Endothelial cell of umbilical vein (primary cell): Measurements from ENCODE around the gene UNKL. TPM values are rescaled to one million over a fixed set of nuclear protein-coding genes. Genes with fewer than 3 reads are reported as not detected.
A peak's percentile ranks its signal among the peaks of the same experiment; 100 is the strongest.

Source experiments
- Bru-seq: library from RNA; stranded (reverse); fragments of 400-500 nt; gene quantifications from one replicate; lab custom pipeline; 2021; lab: Mats Ljungman, UMichigan
- BruChase-seq, 2 experiments: library from RNA; stranded (reverse); fragments of 400-500 nt; gene quantifications; one replicate each; lab custom pipeline; 2021; lab: Mats Ljungman, UMichigan
- BruUV-seq: library from RNA; stranded (reverse); fragments of 400-500 nt; replicated peaks from 2 replicates; lab custom pipeline; 2021; lab: Mats Ljungman, UMichigan
- CTCF ChIA-PET: fragments of 300-600, 350-600 bp; sonication (Branson Sonifier 250); formaldehyde crosslinking; loops from one replicate; lab custom pipeline; 2021; ENCODE audit warnings: antibody characterized with exemption, inconsistent platforms; lab: Charles Lee
- POLR2A ChIA-PET: fragments of 300-600, 350-600 bp; sonication (Branson Sonifier 250); formaldehyde crosslinking; loops from one replicate; lab custom pipeline; 2021; ENCODE audit warnings: antibody characterized with exemption, inconsistent platforms; lab: Charles Lee
- DNase-seq: peaks from one replicate; pipeline ENCODE4 v3.0.0-alpha.2; 2011; ENCODE audit warnings: low read depth, low spot score
- FAIRE-seq: peaks from 2 replicates; lab custom pipeline; 2011; peaks lifted over from hg19 to GRCh38; lab: Jason Lieb, UNC
- H2AFZ ChIP-seq: 2 replicates; pipeline ENCODE4 v1.6.0; 2012; ENCODE audit warnings: low read depth, low read length, control low read depth, inconsistent platforms
- H3K27ac ChIP-seq: 2 replicates; pipeline ENCODE4 v1.5.1; 2011; ENCODE audit warnings: low read depth, mild to moderate bottlenecking, control low read depth, low read length, moderate library complexity; ENCODE audit not compliant: insufficient read depth
- H3K27me3 ChIP-seq, 2 experiments: 2 replicates each; pipeline versions ENCODE4 v1.6.0 to v1.6.1; 2011; ENCODE audit warnings: low read length in 2 of 2, mixed read lengths in 1 of 2; ENCODE audit not compliant: control insufficient read depth in 2 of 2, insufficient read depth in 2 of 2
- H3K36me3 ChIP-seq, 2 experiments: 2 replicates in 1 of 2; 3 replicates in 1 of 2; pipeline ENCODE4 v1.5.1; 2011; ENCODE audit warnings: low read length in 2 of 2, mild to moderate bottlenecking in 1 of 2, moderate library complexity in 1 of 2; ENCODE audit not compliant: control insufficient read depth in 2 of 2, insufficient read depth in 2 of 2; ENCODE audit errors: extremely low read depth in 1 of 2
- H3K4me1 ChIP-seq: 3 replicates; pipeline ENCODE4 v1.5.1; 2011; ENCODE audit warnings: mild to moderate bottlenecking, low read length; ENCODE audit not compliant: control insufficient read depth, insufficient read depth; ENCODE audit errors: extremely low read depth
- H3K4me2 ChIP-seq: 2 replicates; pipeline ENCODE4 v1.6.1; 2011; ENCODE audit warnings: low read length, control low read depth, mixed read lengths; ENCODE audit not compliant: insufficient read depth
- H3K4me3 ChIP-seq, 3 experiments: fragments of 200-600 bp in 1 of 3; sonication (generic), shearing (Covaris generic) in 1 of 3; replicated peaks in 1 of 3; 2 replicates each; pipeline ENCODE4 v1.5.1; 2011 to 2016; ENCODE audit warnings: control low read depth in 3 of 3, low read length in 3 of 3, mild to moderate bottlenecking in 2 of 3, inconsistent platforms in 1 of 3, low read depth in 1 of 3, moderate library complexity in 1 of 3; ENCODE audit not compliant: insufficient read depth in 1 of 3
- H3K79me2 ChIP-seq: 2 replicates; pipeline ENCODE4 v1.6.0; 2012; ENCODE audit warnings: low read length, inconsistent platforms; ENCODE audit not compliant: control insufficient read depth, insufficient read depth
- H3K9ac ChIP-seq: replicated peaks from 2 replicates; pipeline ENCODE3; 2011; ENCODE audit warnings: low read length, control low read depth; ENCODE audit not compliant: insufficient read depth; ENCODE audit errors: extremely low read depth
- H3K9me1 ChIP-seq: replicated peaks from 3 replicates; pipeline ENCODE4 v1.6.0; 2011; ENCODE audit warnings: mild to moderate bottlenecking, low read length; ENCODE audit not compliant: control insufficient read depth, insufficient read depth; ENCODE audit errors: extremely low read depth
- H3K9me3 ChIP-seq: replicated peaks from 2 replicates; pipeline ENCODE4 v1.5.1; 2012; ENCODE audit warnings: low read length, inconsistent platforms; ENCODE audit not compliant: control insufficient read depth, insufficient read depth
- H4K20me1 ChIP-seq: replicated peaks from 2 replicates; pipeline ENCODE3; 2011; ENCODE audit warnings: mild to moderate bottlenecking, low read length; ENCODE audit not compliant: control insufficient read depth, insufficient read depth; ENCODE audit errors: extremely low read depth
- CTCF ChIP-seq, 2 donors: IDR thresholded peaks; 1 replicate in 1 of 2; 2 replicates in 1 of 2; pipeline ENCODE4 v1.5.1; 2011; ENCODE audit warnings: low read length in 2 of 2, mild to moderate bottlenecking in 2 of 2, moderate library complexity in 2 of 2, control low read depth in 1 of 2, inconsistent platforms in 1 of 2, low read depth in 1 of 2; ENCODE audit not compliant: insufficient read depth in 1 of 2; ENCODE audit errors: extremely low read depth in 1 of 2
- EZH2 ChIP-seq: IDR thresholded peaks from 2 replicates; pipeline ENCODE4 v1.6.1; 2012; ENCODE audit warnings: borderline replicate concordance, low read depth, mild to moderate bottlenecking, moderate library complexity, low read length, inconsistent platforms; ENCODE audit not compliant: severe bottlenecking
- FOS ChIP-seq: IDR thresholded peaks from 2 replicates; pipeline ENCODE4 v1.6.1; 2011; ENCODE audit warnings: mild to moderate bottlenecking, low read length, moderate library complexity, borderline replicate concordance; ENCODE audit not compliant: insufficient read depth
- GATA2 ChIP-seq: IDR thresholded peaks from 2 replicates; pipeline ENCODE4 v1.7.0; 2011; ENCODE audit warnings: low read depth, mild to moderate bottlenecking, moderate library complexity, mixed read lengths, low read length; ENCODE audit not compliant: insufficient read length, insufficient read depth
- JUN ChIP-seq: IDR thresholded peaks from 2 replicates; pipeline ENCODE4 v1.6.1; 2011; ENCODE audit warnings: borderline replicate concordance, low read depth; ENCODE audit not compliant: insufficient read length, insufficient read depth
- MAX ChIP-seq: IDR thresholded peaks from 2 replicates; pipeline ENCODE4 v1.6.1; 2011; ENCODE audit not compliant: insufficient read depth, insufficient read length
- MYC ChIP-seq: IDR thresholded peaks from one replicate; pipeline ENCODE4 v1.6.1; 2011; ENCODE audit warnings: mild to moderate bottlenecking, low read depth, low read length
- POLR2A ChIP-seq: IDR thresholded peaks from 2 replicates; pipeline ENCODE4 v1.6.1; 2012; ENCODE audit warnings: low read depth, mild to moderate bottlenecking, control low read depth, low read length
- POLR2AphosphoS5 ChIP-seq: IDR thresholded peaks from 2 replicates; pipeline ENCODE4 v1.6.1; 2012; ENCODE audit warnings: low read depth, mild to moderate bottlenecking, control low read depth, low read length, moderate library complexity; ENCODE audit not compliant: insufficient read depth
- dilution Hi-C: fragments of 300-500 bp; cut with MboI; formaldehyde crosslinking; loops from one replicate; pipeline ENCODE4 v1.15.0; 2019; ENCODE audit warnings: low sequenced_read_pairs; ENCODE audit not compliant: extremely low pct_ligation_motif_present
- intact Hi-C: fragments of 100-400 bp; cut with micrococcal nuclease; formaldehyde crosslinking; loops from one replicate; pipeline ENCODE4 v1.10.0; 2022
- long read RNA-seq: library from polyadenylated mRNA; stranded (forward); transcript quantifications from one replicate; pipeline ENCODE4 v2.0.0, GENCODE V29; 2021
- polyA minus RNA-seq, 3 experiments: library from RNA; depleted of rRNA, polyadenylated mRNA; stranded (reverse); fragments of >200 nt; gene quantifications; 1 replicate in 1 of 3; 2 replicates in 2 of 3; pipeline ENCODE4 v1.2.3, GENCODE V29; 2011
- polyA plus RNA-seq, 4 experiments: library from polyadenylated mRNA; depleted of rRNA in 3 of 4; stranded (reverse) in 3 of 4; unstranded in 1 of 4; fragments of >200 nt; gene quantifications; 2 replicates each; pipeline versions ENCODE4 v1.2.1 to v1.2.3, GENCODE V29; 2011 to 2012; ENCODE audit warnings: missing spikeins in 1 of 4
- total RNA-seq: library from RNA; stranded (reverse); gene quantifications from 2 replicates; pipeline ENCODE4 v1.2.3, GENCODE V29; 2021

UNKL gene
- total RNA-seq = 32.8 and 33.0 TPM in 2 replicates
- 17.1 and 23.2 TPM in 2 replicates for polyA plus RNA-seq
- 8.8 and 12.4 TPM in 2 replicates for polyA plus RNA-seq (2011; cell fraction: cytosol; rRNA removed)
- 36.2 and 73.4 TPM in 2 replicates for polyA plus RNA-seq (2011; cell fraction: nucleus; rRNA removed)
- polyA plus RNA-seq (2012) = 9.9 and 13.5 TPM in 2 replicates
- polyA minus RNA-seq = 8.4 and 13.9 TPM in 2 replicates
- polyA minus RNA-seq (2011; cell fraction: cytosol; rRNA and poly(A)+ RNA removed) = 35.3 TPM
- polyA minus RNA-seq (2011; cell fraction: nucleus; rRNA and poly(A)+ RNA removed) = 13.5 and 18.4 TPM in 2 replicates
- percentile 43 among the genes with signal in this experiment for Bru-seq, nascent RNA
- BruChase-seq, experiment 1, labeled RNA remaining after a 6-hour chase = percentile 64 among the genes with signal in this experiment
- percentile 56 among the genes with signal in this experiment for BruChase-seq, experiment 2, labeled RNA remaining after a 2-hour chase
- long read RNA-seq, full-length matches to known transcripts = 5 of 33 reads
- long read RNA-seq, partial matches to known transcripts = 6 of 33 reads
- long read RNA-seq, other reads (novel, unspliced or antisense) = 22 of 33 reads

GRCh38 chr16:1414532-1415260, at the start of gene UNKL:
Gene UNKL (minus strand): TSS chr16:1414704. CDS start chr16:1414691, 13 bp downstream.
- dilution Hi-C loops = no loop called here
- Histone ChIP-seq H3K27ac (peak within 1 kb of the TSS; percentile 8), H3K27me3 (no peaks in the 10 kb centered on the region), H2AFZ (peak within 1 kb of the TSS; percentile 69), H3K4me2 (peak within 1 kb of the TSS; percentile 51), H3K4me3 (peak within 1 kb of the TSS; percentile 53 to 71 (median 66)), H3K9me1 (no peaks in the 10 kb centered on the region), H4K20me1 (no peaks in the 10 kb centered on the region), H3K4me1 (peaks cover 6% of the 10 kb centered on the region), H3K9ac (peak within 1 kb of the TSS; percentile 78), H3K79me2 (peaks cover 12% of the 10 kb centered on the region), H3K36me3 (no peaks in the 10 kb centered on the region), H3K9me3 (no peaks in the 10 kb centered on the region)
- BruUV-seq = no TSS peak
- TF ChIP-seq POLR2A = peak; percentile 42
- TF ChIP-seq GATA2 = no peak
- ChIA-PET CTCF (no interaction called here), POLR2A (no interaction called here)
- intact Hi-C loops = no loop called here
- peak; percentile 40 for DNase-seq
- peak; percentile 15 for FAIRE-seq

GRCh38 chr16:1461146-1461545, 46.6 kb upstream of the UNKL start:
- H4K20me1 ChIP-seq = no peaks in the 10 kb centered on the region
- H3K9ac ChIP-seq = no peak overlapping the region
- H2AFZ ChIP-seq = no peak overlapping the region
- CTCF ChIA-PET = no interaction called here
- FAIRE-seq (no peak), DNase-seq (no peak)
- no peaks in the 10 kb centered on the region for H3K27me3 ChIP-seq
- dilution Hi-C loops = no loop called here
- H3K79me2 ChIP-seq = no peaks in the 10 kb centered on the region
- no peaks in the 10 kb centered on the region for H3K9me3 ChIP-seq
- no peak overlapping the region for H3K27ac ChIP-seq
- POLR2A ChIA-PET = no interaction called here
- no peak overlapping the region for H3K4me3 ChIP-seq
- peaks cover 0 to 31% of the 10 kb centered on the region in 2 experiments for H3K36me3 ChIP-seq
- H3K4me2 ChIP-seq = no peak overlapping the region
- intact Hi-C loops = no loop called here
- no peaks in the 10 kb centered on the region for H3K9me1 ChIP-seq
- no peaks in the 10 kb centered on the region for H3K4me1 ChIP-seq
- BruUV-seq = no TSS peak
- TF ChIP-seq MYC = no peak
- no peak for TF ChIP-seq POLR2AphosphoS5
- no peak for TF ChIP-seq FOS
- no peak for TF ChIP-seq MAX
- TF ChIP-seq CTCF (IDR thresholded peaks at IDR 0.05; ENCODE audit: extremely low read depth in 1 of 2, insufficient read depth in 1 of 2, low read depth in 1 of 2, low read length in 2 of 2) = no peak
- no peak for TF ChIP-seq JUN
- TF ChIP-seq EZH2 = no peak
- no peak for TF ChIP-seq POLR2A
- no peak for TF ChIP-seq GATA2
